GM12892 (cell line): ENCODE measurements around the gene CLDN18.

Source experiments
- POLR2A ChIP-seq: IDR thresholded peaks from 2 replicates; pipeline ENCODE4 v1.6.1; 2011; ENCODE audit warnings: low read depth, low read length, control low read depth
- TAF1 ChIP-seq: IDR thresholded peaks from 2 replicates; pipeline ENCODE4 v1.6.1; 2011; ENCODE audit warnings: low read depth, mild to moderate bottlenecking, control low read depth, low read length, borderline replicate concordance

DNA sequence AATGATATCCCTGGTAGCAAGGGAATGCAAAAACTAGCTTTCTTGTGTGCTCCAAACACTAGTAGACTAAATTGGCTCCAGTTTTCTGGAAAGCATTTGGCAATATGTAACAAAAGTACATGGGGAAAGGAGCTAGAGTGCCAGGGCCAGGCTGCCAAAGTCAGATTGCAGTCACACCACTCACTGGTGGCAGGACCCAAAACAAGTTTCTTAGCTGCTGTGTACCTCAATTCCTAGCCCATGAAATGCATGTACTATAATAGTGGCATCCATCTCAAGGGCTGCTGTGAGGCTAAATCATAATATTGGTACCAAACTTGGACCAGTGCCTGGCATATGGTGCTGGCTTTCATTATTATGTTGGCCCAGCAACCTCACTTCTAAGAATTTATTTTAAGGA is 49.3 kb downstream of the CLDN18 start:
- no peak for TF ChIP-seq POLR2A
- no peak for TF ChIP-seq TAF1
